ENCODE results near the gene ATG14.
"Not testable (repeated sequence)": the region's sequence is repeated elsewhere in the genome, so short reads cannot be mapped to it uniquely, and the experiment has no call there.

The ATG14 gene

GRCh38 chr14:55433880-55434804 lies 22.5 kb upstream of the ATG14 start:
- DNase-seq (ENCODE audit: low spot score) = no peak

GRCh38 chr14:55432628-55433027 lies 21.0 kb upstream of the ATG14 start:
- DNase-seq (ENCODE audit: low spot score) = no peak

GRCh38 chr14:55430024-55430690 lies 18.5 kb upstream of the ATG14 start:
- DNase-seq (ENCODE audit: low spot score) = peak; percentile 65

GRCh38 chr14:55427439-55427838 lies 15.8 kb upstream of the ATG14 start:
- DNase-seq (ENCODE audit: low spot score) = no peak

GRCh38 chr14:55426891-55427290 lies 15.3 kb upstream of the ATG14 start:
- no peak for DNase-seq (ENCODE audit: low spot score)

GRCh38 chr14:55425091-55425490 lies 13.5 kb upstream of the ATG14 start:
- DNase-seq (ENCODE audit: low spot score) = no peak

- no peak for DNase-seq (ENCODE audit: low spot score)
Measured at GRCh38 chr14:55423969-55424368, 12.3 kb upstream of the ATG14 start.

GRCh38 chr14:55422338-55422737 lies 10.7 kb upstream of the ATG14 start:
- DNase-seq (ENCODE audit: low spot score) = not testable (repeated sequence)

GRCh38 chr14:55419663-55420062 lies 8.0 kb upstream of the ATG14 start:
- DNase-seq (ENCODE audit: low spot score) = no peak

GRCh38 chr14:55418411-55418810 lies 6.8 kb upstream of the ATG14 start:
- DNase-seq (ENCODE audit: low spot score) = no peak

- no peak for DNase-seq (ENCODE audit: low spot score)
Measured at GRCh38 chr14:55417955-55418354, 6.3 kb upstream of the ATG14 start.

GRCh38 chr14:55416866-55417265 lies 5.2 kb upstream of the ATG14 start:
- DNase-seq (ENCODE audit: low spot score) = peak; percentile 17

GRCh38 chr14:55414551-55414950 lies 2.9 kb upstream of the ATG14 start:
- DNase-seq (ENCODE audit: low spot score) = no peak

- no peak for DNase-seq (ENCODE audit: low spot score)
Measured at GRCh38 chr14:55412676-55413075, 1.0 kb upstream of the ATG14 start.

GRCh38 chr14:55410876-55411275 lies 754 bp downstream of the ATG14 start:
- DNase-seq (ENCODE audit: low spot score) = no peak

- no peak for DNase-seq (ENCODE audit: low spot score)
Measured at GRCh38 chr14:55404173-55404854, 7.3 kb downstream of the ATG14 start.

GRCh38 chr14:55401751-55402150 lies 9.9 kb downstream of the ATG14 start:
- DNase-seq (ENCODE audit: low spot score) = no peak

GRCh38 chr14:55399852-55400251 lies 11.8 kb downstream of the ATG14 start:
- no peak for DNase-seq (ENCODE audit: low spot score)

GRCh38 chr14:55399183-55399582 lies 12.4 kb downstream of the ATG14 start:
- DNase-seq (ENCODE audit: low spot score) = no peak

GRCh38 chr14:55398679-55399078 lies 13.0 kb downstream of the ATG14 start:
- DNase-seq (ENCODE audit: low spot score) = peak; percentile 86

- DNase-seq (ENCODE audit: low spot score) = peak; percentile 82
Measured at GRCh38 chr14:55389330-55389729, 22.3 kb downstream of the ATG14 start.

- DNase-seq (ENCODE audit: low spot score) = no peak
Measured at GRCh38 chr14:55388160-55388559, 23.5 kb downstream of the ATG14 start.

GRCh38 chr14:55387121-55387520 lies 24.5 kb downstream of the ATG14 start:
- no peak for DNase-seq (ENCODE audit: low spot score)
